Measurements from ENCODE around the gene FOXQ1.
"Not testable (repeated sequence)": the region's sequence is repeated elsewhere in the genome, so short reads cannot be mapped to it uniquely, and the experiment has no call there.

Gene FOXQ1

GRCh38 chr6:1290805-1291204 is 21.1 kb upstream of the FOXQ1 start:
- DNase-seq (ENCODE audit: low read depth in 2 of 2, low spot score in 1 of 2) = no peak

- no peak for DNase-seq (ENCODE audit: low read depth in 2 of 2, low spot score in 1 of 2)
Measured at GRCh38 chr6:1291381-1291780, 20.5 kb upstream of the FOXQ1 start.

- DNase-seq (ENCODE audit: low read depth in 2 of 2, low spot score in 1 of 2) = no peak
Measured at GRCh38 chr6:1295420-1295819, 16.5 kb upstream of the FOXQ1 start.

- DNase-seq (ENCODE audit: low read depth in 2 of 2, low spot score in 1 of 2) = no peak
Measured at GRCh38 chr6:1296079-1296478, 15.8 kb upstream of the FOXQ1 start.

GRCh38 chr6:1296542-1296941 is 15.4 kb upstream of the FOXQ1 start:
- DNase-seq (ENCODE audit: low read depth in 2 of 2, low spot score in 1 of 2) = no peak

GRCh38 chr6:1297746-1298145 is 14.2 kb upstream of the FOXQ1 start:
- no peak for DNase-seq (ENCODE audit: low read depth in 2 of 2, low spot score in 1 of 2)

GRCh38 chr6:1298768-1299167 is 13.1 kb upstream of the FOXQ1 start:
- DNase-seq (ENCODE audit: low read depth in 2 of 2, low spot score in 1 of 2) = no peak

DNA sequence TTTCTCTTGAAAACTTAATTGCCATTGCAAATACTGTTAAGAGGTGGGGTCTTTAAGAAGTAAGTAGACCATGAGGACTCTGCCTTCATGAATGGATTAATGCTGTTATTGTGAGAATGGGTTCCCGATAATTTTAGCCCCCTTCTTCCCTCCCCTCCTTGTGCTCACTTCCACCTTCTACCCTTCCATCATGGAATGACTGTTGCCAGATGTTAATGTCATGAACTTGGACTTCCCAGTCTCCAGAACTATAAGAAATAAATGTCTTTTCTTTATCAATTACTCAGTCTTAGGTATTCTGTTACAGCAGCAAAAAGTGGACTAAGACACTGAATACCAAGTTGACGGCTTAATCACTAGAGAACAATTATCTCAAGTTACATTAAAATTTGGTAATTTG is 5.8 kb upstream of the FOXQ1 start:
- no peak for DNase-seq (ENCODE audit: low read depth in 2 of 2, low spot score in 1 of 2)

DNA sequence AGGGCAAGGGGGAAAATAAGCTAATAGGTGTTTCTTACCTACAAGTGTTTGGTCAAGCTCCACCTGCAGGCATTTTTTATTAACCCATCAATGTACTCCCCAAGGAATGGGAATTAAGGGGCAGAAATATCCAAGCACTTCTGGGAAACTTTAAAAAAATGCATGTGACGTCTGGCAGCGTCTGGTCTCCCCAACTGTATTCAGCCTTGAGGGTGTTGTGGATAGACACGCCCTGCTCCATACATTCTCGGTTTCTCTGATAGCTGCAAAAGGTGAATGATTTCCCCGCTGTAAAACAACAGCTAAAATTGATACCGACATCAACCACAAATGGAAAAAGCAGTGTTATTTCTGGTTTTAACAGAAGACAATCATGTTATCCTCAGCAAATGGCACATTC is 2.5 kb upstream of the FOXQ1 start:
- no peak for DNase-seq (ENCODE audit: low read depth in 2 of 2, low spot score in 1 of 2)

DNA sequence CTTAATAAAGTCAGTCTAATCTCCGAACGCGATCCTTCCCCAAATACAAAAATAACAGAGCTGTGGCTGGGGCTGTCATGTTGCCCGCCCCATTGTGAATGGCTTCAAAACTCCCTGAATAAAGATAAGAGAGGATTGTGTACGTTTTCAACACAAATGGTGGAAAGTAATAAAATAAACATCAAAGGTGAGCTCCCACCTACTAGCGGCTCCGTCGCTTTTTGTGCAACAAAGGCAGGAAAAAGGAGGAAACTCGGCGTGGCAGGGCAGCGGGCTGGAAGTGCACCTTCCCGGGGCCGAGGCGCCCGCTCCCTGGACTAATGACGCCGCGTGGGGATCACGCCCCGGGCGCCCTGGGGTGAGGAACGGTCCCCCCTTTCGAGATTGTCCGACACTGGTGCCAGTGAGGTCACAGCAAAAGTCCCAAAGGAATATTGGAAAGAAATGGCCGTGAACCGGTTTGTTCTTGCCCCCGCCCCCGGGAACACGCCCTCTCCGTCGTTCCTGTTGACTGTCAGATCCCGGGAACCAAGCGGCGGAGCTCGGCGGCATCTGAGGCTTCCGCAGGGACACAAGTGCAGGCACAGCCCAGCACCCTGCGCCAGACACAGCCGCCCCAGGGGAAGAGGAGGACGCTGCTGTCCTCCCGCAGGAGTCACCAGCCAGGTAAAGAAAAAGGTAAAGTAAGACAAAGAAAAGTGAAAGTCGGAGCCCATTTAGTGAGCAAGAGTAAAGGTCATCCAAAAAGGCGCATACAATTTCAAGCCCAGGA is 1.1 kb upstream of the FOXQ1 start:
- DNase-seq (ENCODE audit: low read depth in 2 of 2, low spot score in 1 of 2) = no peak

- no peak for DNase-seq (ENCODE audit: low read depth in 2 of 2, low spot score in 1 of 2)
Measured at GRCh38 chr6:1312203-1312472, 240 bp downstream of the FOXQ1 start.

DNA sequence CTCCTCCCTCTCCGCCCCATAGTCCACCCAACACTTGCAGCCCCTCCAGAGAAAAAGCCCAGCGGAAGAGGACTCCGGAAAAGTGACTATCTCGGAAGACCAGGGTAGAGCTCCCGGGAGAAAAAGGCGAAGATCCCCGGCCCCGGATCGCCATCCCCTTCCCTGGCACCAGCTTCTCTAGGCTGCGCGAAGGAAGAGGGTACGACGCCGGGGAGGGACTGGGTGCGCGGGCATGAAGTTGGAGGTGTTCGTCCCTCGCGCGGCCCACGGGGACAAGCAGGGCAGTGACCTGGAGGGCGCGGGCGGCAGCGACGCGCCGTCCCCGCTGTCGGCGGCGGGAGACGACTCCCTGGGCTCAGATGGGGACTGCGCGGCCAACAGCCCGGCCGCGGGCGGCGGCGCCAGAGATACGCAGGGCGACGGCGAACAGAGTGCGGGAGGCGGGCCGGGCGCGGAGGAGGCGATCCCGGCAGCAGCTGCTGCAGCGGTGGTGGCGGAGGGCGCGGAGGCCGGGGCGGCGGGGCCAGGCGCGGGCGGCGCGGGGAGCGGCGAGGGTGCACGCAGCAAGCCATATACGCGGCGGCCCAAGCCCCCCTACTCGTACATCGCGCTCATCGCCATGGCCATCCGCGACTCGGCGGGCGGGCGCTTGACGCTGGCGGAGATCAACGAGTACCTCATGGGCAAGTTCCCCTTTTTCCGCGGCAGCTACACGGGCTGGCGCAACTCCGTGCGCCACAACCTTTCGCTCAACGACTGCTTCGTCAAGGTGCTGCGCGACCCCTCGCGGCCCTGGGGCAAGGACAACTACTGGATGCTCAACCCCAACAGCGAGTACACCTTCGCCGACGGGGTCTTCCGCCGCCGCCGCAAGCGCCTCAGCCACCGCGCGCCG is 822 bp downstream of the FOXQ1 start:
- no peak for DNase-seq (ENCODE audit: low read depth in 2 of 2, low spot score in 1 of 2)

- DNase-seq (ENCODE audit: low read depth in 2 of 2, low spot score in 1 of 2) = no peak
Measured at GRCh38 chr6:1313384-1313766, 1.5 kb downstream of the FOXQ1 start.

DNA sequence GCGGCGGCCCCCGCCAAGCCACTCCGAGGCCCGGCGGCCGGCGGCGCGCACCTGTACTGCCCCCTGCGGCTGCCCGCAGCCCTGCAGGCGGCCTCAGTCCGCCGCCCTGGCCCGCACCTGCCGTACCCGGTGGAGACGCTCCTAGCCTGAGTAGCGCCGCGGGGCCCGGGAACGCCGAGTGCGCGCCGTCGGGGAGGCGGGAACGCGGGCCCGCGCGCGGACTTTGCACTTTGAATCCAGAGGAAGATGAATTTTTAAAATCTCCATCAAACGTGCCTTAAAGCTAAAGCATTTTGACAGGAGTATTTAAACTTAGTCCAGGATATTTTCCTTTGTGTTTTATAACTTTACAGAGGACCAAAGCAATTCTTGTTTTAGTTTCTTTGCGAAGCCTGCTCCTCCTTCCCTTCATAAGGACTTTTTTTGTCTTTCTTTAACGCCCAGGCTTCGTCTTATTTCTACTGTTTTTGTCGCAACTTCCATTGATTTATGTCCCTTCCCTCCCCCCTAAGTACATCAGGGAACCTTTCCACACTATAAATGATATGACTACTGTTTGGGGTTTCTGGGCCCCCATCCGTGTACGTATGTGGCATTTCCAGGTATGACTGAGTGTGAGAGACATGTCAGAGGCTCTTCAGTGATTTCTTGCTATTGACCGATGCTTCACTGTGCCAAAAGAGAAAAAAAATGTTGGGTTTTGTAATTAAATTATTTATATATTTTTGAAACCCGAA is 2.0 kb downstream of the FOXQ1 start:
- no peak for DNase-seq (ENCODE audit: low read depth in 2 of 2, low spot score in 1 of 2)

DNA sequence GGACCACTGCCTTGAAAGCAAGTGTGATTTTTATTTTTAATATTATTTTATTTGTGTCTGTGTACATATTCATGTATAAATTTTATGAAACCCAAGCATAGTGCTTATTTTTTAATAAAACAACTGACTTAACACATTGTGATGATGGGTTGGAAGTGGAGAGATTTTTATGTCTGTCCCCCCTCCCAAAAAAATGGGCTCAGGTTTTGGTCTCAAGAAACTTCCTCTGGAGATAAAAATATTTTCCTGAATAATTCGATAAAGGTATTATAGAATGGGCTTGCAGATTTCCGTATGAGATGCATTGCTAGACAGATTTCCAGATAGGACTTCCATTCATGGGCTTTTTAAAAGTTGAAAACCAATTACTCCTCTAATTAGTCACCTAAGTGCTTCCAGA is 2.7 kb downstream of the FOXQ1 start:
- no peak for DNase-seq (ENCODE audit: low read depth in 2 of 2, low spot score in 1 of 2)

- no peak for DNase-seq (ENCODE audit: low read depth in 2 of 2, low spot score in 1 of 2)
Measured at GRCh38 chr6:1315201-1315559, 3.3 kb downstream of the FOXQ1 start.

DNA sequence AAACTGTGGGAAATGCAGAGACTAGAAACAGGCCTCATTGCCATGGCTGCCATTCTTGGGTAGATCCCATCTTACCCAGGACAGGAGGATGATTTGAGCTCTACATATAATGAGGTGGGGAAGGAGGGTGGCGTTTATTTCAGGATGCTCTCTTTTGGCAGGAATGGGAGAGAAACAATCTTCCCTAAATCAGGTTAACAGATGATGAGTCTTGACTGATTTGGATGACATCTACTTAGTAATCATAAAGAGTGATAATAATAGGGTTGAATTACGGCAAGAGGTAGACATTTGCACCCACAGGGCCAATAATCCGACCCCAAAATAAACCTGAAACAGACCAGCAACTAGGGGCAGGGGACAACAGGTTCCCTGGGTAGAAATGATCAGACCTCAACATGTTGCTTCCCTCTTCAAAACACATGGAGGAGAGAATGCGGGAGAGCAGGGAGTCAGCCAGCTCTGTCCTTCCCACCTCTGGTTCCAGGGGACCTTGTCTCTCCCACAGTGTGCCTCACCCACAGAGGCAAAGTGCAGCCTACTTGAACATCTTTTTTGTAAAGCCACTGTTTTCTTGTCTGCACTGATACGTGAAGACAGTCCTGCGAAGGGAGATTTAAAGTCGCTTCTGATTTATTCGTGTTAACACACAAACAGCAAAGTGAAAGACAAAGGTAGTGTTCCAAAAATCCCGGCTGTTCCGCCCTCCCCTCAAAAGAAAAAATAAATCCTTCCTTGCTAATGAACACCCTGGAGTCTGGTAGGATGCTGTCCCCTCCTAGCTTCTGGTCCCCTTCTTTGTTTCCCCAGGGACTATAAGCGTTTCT is 3.9 kb downstream of the FOXQ1 start:
- DNase-seq (ENCODE audit: low read depth in 2 of 2, low spot score in 1 of 2) = no peak

DNA sequence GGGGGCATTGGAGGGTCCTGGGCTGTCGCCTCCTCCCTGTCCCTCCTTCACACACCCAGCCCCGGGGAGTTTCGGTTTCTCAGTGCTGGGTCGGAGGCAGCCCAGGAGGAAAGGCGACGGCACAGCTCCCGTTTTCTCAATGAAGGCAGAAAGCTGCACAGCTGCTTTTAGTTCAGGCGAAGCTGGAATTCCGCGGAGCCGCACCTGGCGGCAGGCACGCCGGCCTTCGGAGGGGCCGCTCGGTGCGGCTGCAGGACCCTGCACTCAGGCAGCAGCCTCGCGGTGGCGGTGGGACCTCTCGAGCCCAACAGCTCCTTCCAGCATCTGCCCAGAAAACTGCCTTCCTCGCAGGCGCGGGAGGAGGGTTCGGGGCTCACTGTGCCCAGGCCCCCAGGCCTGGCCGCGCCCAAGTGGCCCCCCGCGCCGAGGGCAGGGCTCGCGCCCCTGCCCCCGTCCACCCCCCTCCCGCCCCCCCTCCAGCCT is 4.6 kb downstream of the FOXQ1 start:
- no peak for DNase-seq (ENCODE audit: low read depth in 2 of 2, low spot score in 1 of 2)

- no peak for DNase-seq (ENCODE audit: low read depth in 2 of 2, low spot score in 1 of 2)
Measured at GRCh38 chr6:1317302-1317815, 5.5 kb downstream of the FOXQ1 start.

GRCh38 chr6:1318036-1318435 is 6.1 kb downstream of the FOXQ1 start:
- DNase-seq (ENCODE audit: low read depth in 2 of 2, low spot score in 1 of 2) = no peak

DNA sequence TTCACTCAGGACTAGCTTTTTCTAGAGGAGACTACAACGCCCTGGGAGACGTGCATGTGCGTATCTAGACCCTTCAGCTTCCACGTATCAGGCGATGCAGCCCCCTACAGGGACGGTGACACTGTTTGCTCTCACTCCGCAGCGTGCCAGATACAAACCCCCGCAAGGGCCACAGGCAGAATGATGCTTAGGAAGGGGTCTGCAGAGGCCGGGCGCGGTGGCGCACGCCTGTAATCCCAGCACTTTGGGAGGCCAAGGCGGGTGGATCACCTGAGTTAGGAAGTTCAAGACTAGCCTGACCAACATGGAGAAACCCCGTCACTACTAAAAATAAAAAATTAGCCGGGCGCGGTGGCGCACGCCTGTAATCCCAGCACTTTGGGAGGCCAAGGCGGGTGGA is 6.7 kb downstream of the FOXQ1 start:
- DNase-seq (ENCODE audit: low read depth in 2 of 2, low spot score in 1 of 2) = not testable (repeated sequence)
